Stimulated activated naive CD4-positive, alpha-beta T cell treated with Interleukin-2 at 50 U/mL for 16 hours (primary cell): Measurements from ENCODE around the gene PDE6B.
"Not testable (repeated sequence)": the region's sequence is repeated elsewhere in the genome, so short reads cannot be mapped to it uniquely, and the experiment has no call there.

Source experiments
- DNase-seq: peaks from one replicate; lab custom pipeline; 2025; lab: John Stamatoyannopoulos, UW

Gene PDE6B

GRCh38 chr4:624705-625590 is at the start of gene PDE6B:
Gene PDE6B, plus strand, starts transcription at chr4:625573. Its CDS starts 54 bp downstream, at chr4:625627.
- DNase-seq: no peak

GRCh38 chr4:576245-576821 is 49.0 kb upstream of the PDE6B start, which contains the start of gene TMEM271:
Gene TMEM271, minus strand, starts transcription at chr4:576295. Its CDS starts 233 bp downstream, at chr4:576062.
- no peak for DNase-seq

- no peak for DNase-seq
These were observed 48.3 kb upstream of the PDE6B start for GRCh38 chr4:576991-577498.

GRCh38 chr4:577499-578450 is 47.6 kb upstream of the PDE6B start:
- no peak for DNase-seq

- no peak for DNase-seq
These were observed 46.6 kb upstream of the PDE6B start for GRCh38 chr4:578451-579443.

GRCh38 chr4:579543-580175 is 45.7 kb upstream of the PDE6B start:
- DNase-seq: no peak

GRCh38 chr4:581181-581580 is 44.2 kb upstream of the PDE6B start:
- no peak for DNase-seq

GRCh38 chr4:581753-582361 is 43.5 kb upstream of the PDE6B start:
- no peak for DNase-seq

- no peak for DNase-seq
These were observed 41.6 kb upstream of the PDE6B start for GRCh38 chr4:583820-584219.

- DNase-seq: no peak
These were observed 37.6 kb upstream of the PDE6B start for GRCh38 chr4:587671-588350.

GRCh38 chr4:588351-588849 is 37.0 kb upstream of the PDE6B start:
- no peak for DNase-seq

- DNase-seq: no peak
These were observed 36.0 kb upstream of the PDE6B start for GRCh38 chr4:589219-589963.

- DNase-seq: no peak
These were observed 35.0 kb upstream of the PDE6B start for GRCh38 chr4:590313-590841.

- not testable (repeated sequence) for DNase-seq
These were observed 33.2 kb upstream of the PDE6B start for GRCh38 chr4:592178-592577.

GRCh38 chr4:592825-593520 is 32.4 kb upstream of the PDE6B start:
- DNase-seq: no peak

GRCh38 chr4:598925-599324 is 26.4 kb upstream of the PDE6B start:
- DNase-seq: no peak

- DNase-seq: no peak
These were observed 25.2 kb upstream of the PDE6B start for GRCh38 chr4:600166-600565.
